GM12878 (cell line): ENCODE data around the gene MRPS25. TPM values are rescaled to one million over a fixed set of nuclear protein-coding genes. Genes with fewer than 3 reads are reported as not detected.

Experiments
- IRF3 ChIP-seq: fragments of 450-650 bp; IDR thresholded peaks from 2 replicates; pipeline ENCODE4 v1.6.1; 2014; ENCODE audit warnings: mild to moderate bottlenecking
- NR2C2 ChIP-seq: IDR thresholded peaks from 2 replicates; pipeline ENCODE4 v1.6.1; 2011; ENCODE audit warnings: borderline replicate concordance, low read depth; ENCODE audit not compliant: control insufficient read depth, insufficient read length
- SKIL ChIP-seq: fragments of 450-650 bp; IDR thresholded peaks from 2 replicates; pipeline ENCODE4 v1.6.1; 2017; ENCODE audit warnings: mild to moderate bottlenecking, low read depth, inconsistent platforms; ENCODE audit not compliant: poor library complexity, severe bottlenecking
- ZNF592 ChIP-seq: fragments of 450-650 bp; IDR thresholded peaks from 2 replicates; pipeline ENCODE4 v1.6.1; 2017; ENCODE audit warnings: mild to moderate bottlenecking, moderate library complexity
- polyA plus RNA-seq, 11 experiments: library from polyadenylated mRNA; depleted of rRNA in 4 of 11; unstranded in 6 of 11; stranded (reverse) in 5 of 11; fragments of >200 nt; fragmentation: Nextera tagmentation in 4 of 11; fragmentation: Illumina TruSeq in 1 of 11; extraction: Ambion mirVana in 4 of 11; extraction: Trizol in 1 of 11; gene quantifications; 1 replicate in 1 of 11; 2 replicates in 10 of 11; pipeline versions ENCODE4 v1.2.1 to v1.2.3, GENCODE V29; 2011 to 2016; ENCODE audit warnings: inconsistent platforms in 2 of 11, missing spikeins in 2 of 11, low read depth in 1 of 11
- total RNA-seq, 4 experiments: library from RNA; depleted of rRNA in 3 of 4; stranded (reverse); fragments of >200 nt in 3 of 4; fragmentation: Illumina TruSeq in 1 of 4; extraction: Trizol in 1 of 4; gene quantifications; 2 replicates each; pipeline versions ENCODE4 v1.2.1 to v1.2.3, GENCODE V29; 2013 to 2021

The MRPS25 gene
- total and polyA plus RNA-seq, 10 of the 15 experiments (the other 5 are each of a cell fraction or from before 2014, with no cell fraction given), result 17.0 to 114 (median 62.2) TPM

GRCh38 chr3:15074500-15074899 is 9.4 kb upstream of the MRPS25 start (continued):
- TF ChIP-seq ZNF592 (no peak), NR2C2 (no peak), SKIL (no peak), IRF3 (no peak)
